Progenitor cell of endocrine pancreas (in vitro differentiated cells): ENCODE measurements around the gene MYADML2. TPM values are rescaled to one million over a fixed set of nuclear protein-coding genes. Genes with fewer than 3 reads are reported as not detected.
"Not testable (repeated sequence)": the region's sequence is repeated elsewhere in the genome, so short reads cannot be mapped to it uniquely, and the experiment has no call there.

Experiments used
- DNase-seq: peaks from one replicate; pipeline ENCODE4 v3.0.0; 2021; ENCODE audit warnings: low spot score; ENCODE audit not compliant: unreplicated experiment
- H3K27ac Mint-ChIP-seq: 2 replicates; pipeline ENCODE4 v1.8.0; 2021; ENCODE audit warnings: mild to moderate bottlenecking, moderate library complexity, mixed read lengths
- H3K27me3 Mint-ChIP-seq: 2 replicates; pipeline ENCODE4 v1.8.0; 2021; ENCODE audit warnings: mixed read lengths
- H3K36me3 Mint-ChIP-seq: 2 replicates; pipeline ENCODE4 v1.8.0; 2022; ENCODE audit warnings: mixed read lengths; ENCODE audit not compliant: insufficient read depth
- H3K4me1 Mint-ChIP-seq: 2 replicates; pipeline ENCODE4 v1.8.0; 2021; ENCODE audit warnings: low read depth, mixed read lengths
- H3K4me3 Mint-ChIP-seq: 2 replicates; pipeline ENCODE4 v1.8.0; 2021; ENCODE audit warnings: low read depth, mild to moderate bottlenecking, moderate library complexity, mixed read lengths
- H3K9me3 Mint-ChIP-seq: 2 replicates; pipeline ENCODE4 v1.8.0; 2021; ENCODE audit warnings: low read depth, mixed read lengths
- CTCF ChIP-seq: fragments of 200-600 bp; sonication (generic); IDR thresholded peaks from one replicate; pipeline ENCODE4 v1.5.0; 2021; ENCODE audit warnings: antibody characterized with exemption, mild to moderate bottlenecking; ENCODE audit not compliant: unreplicated experiment
- total RNA-seq: library from RNA; stranded (reverse); gene quantifications from 2 replicates; pipeline ENCODE4 v1.2.1, GENCODE V29; 2021

MYADML2 gene
- total RNA-seq, 1 donor from 2014 or later: not detected

GRCh38 chr17:81987161-81987770 is 40.2 kb upstream of the MYADML2 start:
- Mint-ChIP-seq H3K4me3 (no peak overlapping the region), H3K27me3 (no peaks in the 10 kb centered on the region), H3K9me3 (no peaks in the 10 kb centered on the region), H3K36me3 (peaks cover 10% of the 10 kb centered on the region), H3K4me1 (no peaks in the 10 kb centered on the region), H3K27ac (no peak overlapping the region)
- TF ChIP-seq CTCF: no peak
- no peak for DNase-seq

- no peaks in the 10 kb centered on the region for H3K9me3 Mint-ChIP-seq
- no peaks in the 10 kb centered on the region for H3K4me1 Mint-ChIP-seq
- no peaks in the 10 kb centered on the region for H3K27me3 Mint-ChIP-seq
- H3K4me3 Mint-ChIP-seq: no peak overlapping the region
- DNase-seq: no peak
- H3K27ac Mint-ChIP-seq: no peak overlapping the region
- H3K36me3 Mint-ChIP-seq: peaks cover 10% of the 10 kb centered on the region
- TF ChIP-seq CTCF: no peak
Observed at GRCh38 chr17:81986606-81987005, 39.6 kb upstream of the MYADML2 start.

GRCh38 chr17:81984773-81985410 is 37.9 kb upstream of the MYADML2 start:
- no peaks in the 10 kb centered on the region for H3K9me3 Mint-ChIP-seq
- DNase-seq: no peak
- peak overlapping the region; percentile 25 for H3K27ac Mint-ChIP-seq
- peaks cover 6% of the 10 kb centered on the region for H3K36me3 Mint-ChIP-seq
- no peak overlapping the region for H3K4me3 Mint-ChIP-seq
- TF ChIP-seq CTCF: no peak
- H3K4me1 Mint-ChIP-seq: no peaks in the 10 kb centered on the region
- H3K27me3 Mint-ChIP-seq: no peaks in the 10 kb centered on the region

GRCh38 chr17:81983639-81984373 is 36.8 kb upstream of the MYADML2 start:
- Mint-ChIP-seq H3K4me3 (no peak overlapping the region), H3K27ac (no peak overlapping the region), H3K36me3 (peaks cover 6% of the 10 kb centered on the region), H3K27me3 (no peaks in the 10 kb centered on the region), H3K9me3 (no peaks in the 10 kb centered on the region), H3K4me1 (no peaks in the 10 kb centered on the region)
- no peak for TF ChIP-seq CTCF
- DNase-seq: no peak

- Mint-ChIP-seq H3K4me3 (no peak overlapping the region), H3K9me3 (no peaks in the 10 kb centered on the region), H3K27me3 (no peaks in the 10 kb centered on the region), H3K27ac (no peak overlapping the region), H3K36me3 (peaks cover 6% of the 10 kb centered on the region), H3K4me1 (peaks cover 2% of the 10 kb centered on the region)
- TF ChIP-seq CTCF: no peak
- no peak for DNase-seq
Observed at GRCh38 chr17:81983011-81983638, 36.1 kb upstream of the MYADML2 start.

GRCh38 chr17:81981511-81981910 is 34.5 kb upstream of the MYADML2 start:
- H3K9me3 Mint-ChIP-seq, H3K36me3 Mint-ChIP-seq, DNase-seq, H3K4me1 Mint-ChIP-seq, H3K4me3 Mint-ChIP-seq, H3K27me3 Mint-ChIP-seq: not testable (repeated sequence)
- peak overlapping the region; percentile 49 for H3K27ac Mint-ChIP-seq
